PC-9 (cell line): Measurements from ENCODE around the gene LCA5.

ENCODE experiments used
- EZH2 ChIP-seq: fragments of 200-600 bp; sonication (generic); IDR thresholded peaks from 2 replicates; pipeline ENCODE4 v1.8.0; 2017; ENCODE audit warnings: antibody characterized with exemption, low read depth
- TF ChIP-seq, protein P1 (sequence below): fragments of 200-600 bp; sonication (generic); conservative IDR thresholded peaks from 2 replicates; pipeline ENCODE4 v1.6.1; 2017; ENCODE audit warnings: mixed run types, antibody characterized with exemption, mild to moderate bottlenecking, moderate library complexity

DNA sequence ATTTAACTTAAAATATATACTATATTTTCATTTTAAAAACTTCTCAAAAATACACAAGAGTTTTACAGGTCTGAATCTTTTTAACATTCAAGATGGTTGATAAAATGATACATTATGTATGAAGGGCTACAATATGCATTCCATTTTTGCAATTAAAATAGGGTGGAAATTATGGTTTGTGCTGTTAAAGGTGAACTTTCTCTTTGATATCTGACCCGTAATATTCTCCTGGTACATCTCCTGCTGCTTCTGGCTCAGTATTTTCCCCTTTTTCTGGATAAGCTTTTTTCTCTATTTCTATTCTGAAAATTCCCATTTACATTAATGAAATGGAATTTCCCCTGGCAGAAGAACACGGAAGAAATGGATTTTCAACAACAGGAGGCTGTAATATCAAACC is 27.4 kb upstream of the LCA5 start:
- TF ChIP-seq EZH2: no peak
- TF ChIP-seq, protein P1, sequence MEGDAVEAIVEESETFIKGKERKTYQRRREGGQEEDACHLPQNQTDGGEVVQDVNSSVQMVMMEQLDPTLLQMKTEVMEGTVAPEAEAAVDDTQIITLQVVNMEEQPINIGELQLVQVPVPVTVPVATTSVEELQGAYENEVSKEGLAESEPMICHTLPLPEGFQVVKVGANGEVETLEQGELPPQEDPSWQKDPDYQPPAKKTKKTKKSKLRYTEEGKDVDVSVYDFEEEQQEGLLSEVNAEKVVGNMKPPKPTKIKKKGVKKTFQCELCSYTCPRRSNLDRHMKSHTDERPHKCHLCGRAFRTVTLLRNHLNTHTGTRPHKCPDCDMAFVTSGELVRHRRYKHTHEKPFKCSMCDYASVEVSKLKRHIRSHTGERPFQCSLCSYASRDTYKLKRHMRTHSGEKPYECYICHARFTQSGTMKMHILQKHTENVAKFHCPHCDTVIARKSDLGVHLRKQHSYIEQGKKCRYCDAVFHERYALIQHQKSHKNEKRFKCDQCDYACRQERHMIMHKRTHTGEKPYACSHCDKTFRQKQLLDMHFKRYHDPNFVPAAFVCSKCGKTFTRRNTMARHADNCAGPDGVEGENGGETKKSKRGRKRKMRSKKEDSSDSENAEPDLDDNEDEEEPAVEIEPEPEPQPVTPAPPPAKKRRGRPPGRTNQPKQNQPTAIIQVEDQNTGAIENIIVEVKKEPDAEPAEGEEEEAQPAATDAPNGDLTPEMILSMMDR: no peak
